ENCODE results near the gene SPG7. TPM values are rescaled to one million over a fixed set of nuclear protein-coding genes. Genes with fewer than 3 reads are reported as not detected.

SPG7 gene
- total RNA-seq, 1 experiment from 2014 or later, result 119 TPM

- H3K4me1 Mint-ChIP-seq, result peaks cover 74 to 78% of the 10 kb centered on the region in 2 experiments
- no peak overlapping the region for H2BK15ac ChIP-seq (ENCODE audit: low read depth, low read length)
- no peak overlapping the region for H3T11ph ChIP-seq (ENCODE audit: low read length)
- no peak overlapping the region for H3K18ac ChIP-seq (ENCODE audit: insufficient read length, low read depth, low read length)
- no peak overlapping the region for H4K8ac ChIP-seq (replicated peaks; ENCODE audit: insufficient read length, low read depth, low read length)
- H3K4ac ChIP-seq (ENCODE audit: low read depth, low read length), result no peak overlapping the region
- H3K27ac Mint-ChIP-seq, result no peak overlapping the region
- no peak overlapping the region for H3K14ac ChIP-seq (ENCODE audit: insufficient read depth, low read length)
- H2AFZ ChIP-seq (ENCODE audit: low read length), result no peak overlapping the region
- H3K9me3 Mint-ChIP-seq, result peaks cover 0 to 2% of the 10 kb centered on the region in 2 experiments; a peak in 1 of 5 replicates
- no peak overlapping the region for H2BK20ac ChIP-seq (ENCODE audit: low read depth, low read length, poor library complexity, severe bottlenecking)
- peaks cover 7% of the 10 kb centered on the region for H3K79me1 ChIP-seq (ENCODE audit: insufficient read depth, low read depth, low read length, poor library complexity, severe bottlenecking)
- H3K79me2 ChIP-seq (ENCODE audit: insufficient read depth, low read length), result peaks cover 84% of the 10 kb centered on the region
- no peak overlapping the region for H3K4me3 Mint-ChIP-seq
- H2BK120ac ChIP-seq (ENCODE audit: low read depth, low read length, poor library complexity, severe bottlenecking), result no peak overlapping the region
- TF ChIP-seq CTCF (conservative IDR thresholded peaks at IDR 0.05), result no peak
- H3K4me2 ChIP-seq (ENCODE audit: insufficient read depth, insufficient read length, low read length), result no peak overlapping the region
- no CpG with 5 or more reads among the region's 5 CpGs for WGBS (ENCODE audit: extremely low coverage, insufficient read length, low lambda C conversion rate)
- no peak overlapping the region for H2BK12ac ChIP-seq (ENCODE audit: insufficient read length, low read depth, low read length)
- no peak overlapping the region for H3K23ac ChIP-seq (ENCODE audit: insufficient read length, low read depth, low read length)
- H3K9me3 ChIP-seq (ENCODE audit: control insufficient read depth, low read depth, low read length), result no peaks in the 10 kb centered on the region
- no peak for DNase-seq
- H3K27me3 Mint-ChIP-seq (ENCODE audit: low read depth), result no peaks in the 10 kb centered on the region
- H3K36me3 Mint-ChIP-seq (ENCODE audit: insufficient read depth in 1 of 3, low read depth in 3 of 3), result peaks cover 0 to 10% (median 10%) of the 10 kb centered on the region in 3 experiments; a peak in 6 of 7 replicates
- no peaks in the 10 kb centered on the region for H4K20me1 ChIP-seq (ENCODE audit: control insufficient read depth, insufficient read depth, insufficient read length)
- H4K5ac ChIP-seq (ENCODE audit: insufficient read length, low read depth, low read length), result no peak overlapping the region
- no peak overlapping the region for H3K9ac ChIP-seq (ENCODE audit: extremely low read depth, insufficient read length, low read length)
- no peak overlapping the region for H2AK5ac ChIP-seq (ENCODE audit: insufficient read length, low read length)
- H2BK5ac ChIP-seq (ENCODE audit: insufficient read length, low read length), result no peak overlapping the region
- H3K27ac ChIP-seq (ENCODE audit: insufficient read length, low read depth, low read length), result no peak overlapping the region
- peaks cover 6% of the 10 kb centered on the region; the same call in 1 of the 2 replicates for H3K4me1 ChIP-seq (ENCODE audit: insufficient read depth, low read length)
- no peak overlapping the region for H3K56ac ChIP-seq (ENCODE audit: insufficient read length, low read depth, low read length)
- no peaks in the 10 kb centered on the region for H3K27me3 ChIP-seq (ENCODE audit: insufficient read depth, low read length)
- H3K23me2 ChIP-seq (ENCODE audit: insufficient read length, low read depth, low read length, poor library complexity, severe bottlenecking), result no peaks in the 10 kb centered on the region
- no peak overlapping the region for H4K91ac ChIP-seq (ENCODE audit: insufficient read length, low read depth, low read length)
Measured at GRCh38 chr16:89484041-89484501, 24.1 kb upstream of the SPG7 start.
